ENCODE results near the gene AKR1E2. TPM values are rescaled to one million over a fixed set of nuclear protein-coding genes. Genes with fewer than 3 reads are reported as not detected.

The AKR1E2 gene
- total RNA-seq, 1 experiment from 2014 or later = 0.36 TPM

DNA sequence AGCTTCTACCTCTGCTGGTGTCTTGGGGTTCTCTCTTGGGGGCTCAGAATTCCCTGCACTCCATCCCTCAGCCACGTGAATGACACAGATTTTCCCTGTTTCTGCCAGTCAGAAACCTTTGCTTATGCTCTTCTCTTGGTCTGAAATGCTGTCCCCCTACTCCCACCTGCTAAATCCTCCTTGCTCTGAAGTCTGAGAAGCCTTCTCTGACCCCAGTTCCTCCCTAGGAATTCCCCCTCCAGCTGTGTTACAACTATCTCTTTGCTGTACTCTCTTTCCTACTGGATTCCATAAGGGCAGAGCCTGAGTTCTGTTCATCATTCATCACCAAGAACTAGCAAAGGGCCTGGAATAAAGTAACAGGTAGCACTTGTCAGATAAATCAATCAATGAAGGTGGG lies 33.6 kb upstream of the AKR1E2 start:
- Histone ChIP-seq H3K9me3 (ENCODE audit: low read length) (no peaks in the 10 kb centered on the region), H3K36me3 (ENCODE audit: low read depth, low read length) (no peaks in the 10 kb centered on the region), H3K4me1 (ENCODE audit: insufficient read depth, low read length) (no peaks in the 10 kb centered on the region), H3F3A (ENCODE audit: low read length, unreplicated experiment) (no peaks in the 10 kb centered on the region), H3K27me3 (ENCODE audit: low read length) (no peaks in the 10 kb centered on the region), H4K20me1 (ENCODE audit: low read length) (no peaks in the 10 kb centered on the region), H3K4me3 (ENCODE audit: low read length) (no peak overlapping the region), H3K9ac (ENCODE audit: low read length) (no peak overlapping the region), H3K27ac (ENCODE audit: low read length) (no peak overlapping the region), H3K4me2 (ENCODE audit: low read length) (no peak overlapping the region), H3K79me2 (ENCODE audit: low read length) (no peaks in the 10 kb centered on the region), H2AFZ (ENCODE audit: low read length) (no peak overlapping the region), H3K9me2 (replicated peaks; ENCODE audit: low read length) (no peaks in the 10 kb centered on the region)
- TF ChIP-seq, protein P1, sequence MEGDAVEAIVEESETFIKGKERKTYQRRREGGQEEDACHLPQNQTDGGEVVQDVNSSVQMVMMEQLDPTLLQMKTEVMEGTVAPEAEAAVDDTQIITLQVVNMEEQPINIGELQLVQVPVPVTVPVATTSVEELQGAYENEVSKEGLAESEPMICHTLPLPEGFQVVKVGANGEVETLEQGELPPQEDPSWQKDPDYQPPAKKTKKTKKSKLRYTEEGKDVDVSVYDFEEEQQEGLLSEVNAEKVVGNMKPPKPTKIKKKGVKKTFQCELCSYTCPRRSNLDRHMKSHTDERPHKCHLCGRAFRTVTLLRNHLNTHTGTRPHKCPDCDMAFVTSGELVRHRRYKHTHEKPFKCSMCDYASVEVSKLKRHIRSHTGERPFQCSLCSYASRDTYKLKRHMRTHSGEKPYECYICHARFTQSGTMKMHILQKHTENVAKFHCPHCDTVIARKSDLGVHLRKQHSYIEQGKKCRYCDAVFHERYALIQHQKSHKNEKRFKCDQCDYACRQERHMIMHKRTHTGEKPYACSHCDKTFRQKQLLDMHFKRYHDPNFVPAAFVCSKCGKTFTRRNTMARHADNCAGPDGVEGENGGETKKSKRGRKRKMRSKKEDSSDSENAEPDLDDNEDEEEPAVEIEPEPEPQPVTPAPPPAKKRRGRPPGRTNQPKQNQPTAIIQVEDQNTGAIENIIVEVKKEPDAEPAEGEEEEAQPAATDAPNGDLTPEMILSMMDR (conservative IDR thresholded peaks at IDR 0.05; ENCODE audit: low read depth, low read length) = no peak
- no peak for TF ChIP-seq EZH2 (IDR thresholded peaks at IDR 0.05; ENCODE audit: low read length, unreplicated experiment)
- no peak for TF ChIP-seq EZH2phosphoT487 (IDR thresholded peaks at IDR 0.05; ENCODE audit: borderline replicate concordance, low read length)
- ChIA-PET CTCF (no interaction called here), POLR2A (ENCODE audit: unreplicated experiment) (no interaction called here)
- no peak for ATAC-seq
- intact Hi-C loops (cut with micrococcal nuclease) = no loop called here
- no TSS peak for BruUV-seq (replicated peaks)
- no peak for DNase-seq

DNA sequence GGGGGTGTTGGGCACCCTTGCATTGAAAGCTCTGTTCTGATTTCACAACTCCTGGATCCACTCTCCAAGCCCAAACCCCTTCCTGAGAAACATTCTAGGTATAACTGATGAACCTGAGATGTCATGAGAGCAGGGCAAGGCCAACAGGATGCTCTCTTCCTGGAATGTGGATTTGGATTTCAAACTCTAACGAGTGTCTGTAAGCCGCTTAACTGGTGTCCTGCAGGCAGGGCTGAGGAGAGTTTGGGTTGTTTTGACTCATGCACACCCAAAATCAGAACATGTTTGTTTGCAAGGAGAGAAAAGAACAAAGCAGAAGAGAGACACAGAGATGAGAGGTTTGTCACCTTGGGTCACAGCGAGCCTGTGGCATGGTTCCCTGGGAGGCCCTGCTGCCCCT lies 24.6 kb upstream of the AKR1E2 start:
- Histone ChIP-seq H3K4me3 (ENCODE audit: low read length) (no peak overlapping the region), H3K9me2 (replicated peaks; ENCODE audit: low read length) (no peaks in the 10 kb centered on the region), H3K9ac (ENCODE audit: low read length) (no peak overlapping the region), H2AFZ (ENCODE audit: low read length) (no peak overlapping the region), H3K4me2 (ENCODE audit: low read length) (no peak overlapping the region), H4K20me1 (ENCODE audit: low read length) (no peaks in the 10 kb centered on the region), H3F3A (ENCODE audit: low read length, unreplicated experiment) (no peaks in the 10 kb centered on the region), H3K79me2 (ENCODE audit: low read length) (no peaks in the 10 kb centered on the region), H3K9me3 (ENCODE audit: low read length) (no peaks in the 10 kb centered on the region), H3K27ac (ENCODE audit: low read length) (no peak overlapping the region), H3K36me3 (ENCODE audit: low read depth, low read length) (no peaks in the 10 kb centered on the region), H3K27me3 (ENCODE audit: low read length) (no peaks in the 10 kb centered on the region), H3K4me1 (ENCODE audit: insufficient read depth, low read length) (no peaks in the 10 kb centered on the region)
- TF ChIP-seq, protein P1 (conservative IDR thresholded peaks at IDR 0.05; ENCODE audit: low read depth, low read length) = no peak
- TF ChIP-seq EZH2phosphoT487 (IDR thresholded peaks at IDR 0.05; ENCODE audit: borderline replicate concordance, low read length) (no peak), EZH2 (IDR thresholded peaks at IDR 0.05; ENCODE audit: low read length, unreplicated experiment) (no peak)
- intact Hi-C loops (cut with micrococcal nuclease) = no loop called here
- POLR2A ChIA-PET (ENCODE audit: unreplicated experiment) = no interaction called here
- CTCF ChIA-PET = no interaction called here
- no TSS peak for BruUV-seq (replicated peaks)
- ATAC-seq = no peak
- no peak for DNase-seq

DNA sequence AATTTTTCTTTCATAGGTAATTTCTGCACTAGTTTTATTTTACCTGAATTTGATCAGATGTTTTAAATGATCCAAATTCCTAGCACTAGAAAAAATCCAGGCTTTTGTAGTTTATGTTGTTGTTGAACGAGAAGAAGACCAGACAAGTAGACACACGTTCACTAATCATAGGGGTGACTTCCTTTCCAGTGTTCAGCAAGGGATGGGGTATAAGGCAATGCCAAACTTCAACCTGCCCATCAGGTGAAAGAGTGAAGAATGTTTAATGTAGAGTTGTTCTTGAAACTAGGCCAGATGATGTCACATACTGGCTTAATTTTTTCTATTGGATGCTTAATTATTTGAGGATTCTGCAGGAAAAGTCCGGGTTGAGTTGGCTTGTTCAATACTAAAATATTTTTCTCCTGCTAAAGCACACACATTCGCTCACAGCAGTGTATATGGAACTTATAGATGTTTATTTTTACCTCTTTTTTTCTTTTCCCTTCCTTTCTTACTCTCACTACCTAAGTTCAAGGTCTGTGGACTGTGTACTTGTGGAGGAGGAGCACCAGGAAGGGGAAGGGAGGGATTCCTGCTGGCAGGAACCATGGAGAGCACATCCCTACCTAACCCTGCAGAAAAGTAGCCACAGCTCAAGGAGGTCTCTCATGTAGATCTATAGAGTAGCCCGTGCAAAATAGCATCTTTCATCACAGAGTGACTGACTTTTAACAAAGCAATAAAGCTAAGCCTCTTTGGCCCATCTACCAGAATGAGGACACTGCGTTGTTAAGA lies 23.1 kb upstream of the AKR1E2 start:
- POLR2A ChIA-PET (ENCODE audit: unreplicated experiment) = no interaction called here
- CTCF ChIA-PET = no interaction called here
- no TSS peak for BruUV-seq (replicated peaks)

More for the DNA sequence above, 23.1 kb upstream of the AKR1E2 start:
- H3K4me2 ChIP-seq (ENCODE audit: low read length) = no peak overlapping the region
- H3K27ac ChIP-seq (ENCODE audit: low read length) = no peak overlapping the region
- H3K4me3 ChIP-seq (ENCODE audit: low read length) = no peak overlapping the region
- intact Hi-C loops (cut with micrococcal nuclease) = no loop called here
- no peaks in the 10 kb centered on the region for H3K9me2 ChIP-seq (replicated peaks; ENCODE audit: low read length)
- no peaks in the 10 kb centered on the region for H3K79me2 ChIP-seq (ENCODE audit: low read length)
- no peak overlapping the region for H2AFZ ChIP-seq (ENCODE audit: low read length)
- TF ChIP-seq, protein P1 (conservative IDR thresholded peaks at IDR 0.05; ENCODE audit: low read depth, low read length) = no peak
- no peak for TF ChIP-seq EZH2 (IDR thresholded peaks at IDR 0.05; ENCODE audit: low read length, unreplicated experiment)
- TF ChIP-seq EZH2phosphoT487 (IDR thresholded peaks at IDR 0.05; ENCODE audit: borderline replicate concordance, low read length) = no peak
- H4K20me1 ChIP-seq (ENCODE audit: low read length) = no peaks in the 10 kb centered on the region
- no peaks in the 10 kb centered on the region for H3F3A ChIP-seq (ENCODE audit: low read length, unreplicated experiment)
- no peaks in the 10 kb centered on the region for H3K36me3 ChIP-seq (ENCODE audit: low read depth, low read length)
- DNase-seq = no peak
- no peaks in the 10 kb centered on the region for H3K9me3 ChIP-seq (ENCODE audit: low read length)
- no peak overlapping the region for H3K9ac ChIP-seq (ENCODE audit: low read length)
- no peaks in the 10 kb centered on the region for H3K27me3 ChIP-seq (ENCODE audit: low read length)
- ATAC-seq = no peak
- H3K4me1 ChIP-seq (ENCODE audit: insufficient read depth, low read length) = peaks cover 4% of the 10 kb centered on the region

Data from PC-3 (cell line).